ENCODE results near the gene ANKRD9. TPM values are rescaled to one million over a fixed set of nuclear protein-coding genes. Genes with fewer than 3 reads are reported as not detected.

The ANKRD9 gene
- total RNA-seq, 2 donors from 2014 or later, result 6.0 to 6.9 TPM

GRCh38 chr14:102486513-102487203, 22.9 kb downstream of the ANKRD9 start:
- H3K4me1 Mint-ChIP-seq, result no peaks in the 10 kb centered on the region
- no peaks in the 10 kb centered on the region for H3K27me3 Mint-ChIP-seq
- H3K27ac Mint-ChIP-seq, result no peak overlapping the region
- H3K4me3 Mint-ChIP-seq, result no peak overlapping the region
- H3K36me3 Mint-ChIP-seq (ENCODE audit: low read depth), result no peaks in the 10 kb centered on the region
- no peak for ATAC-seq (replicated peaks)
- H3K9me3 Mint-ChIP-seq, result peaks cover 5% of the 10 kb centered on the region

DNA sequence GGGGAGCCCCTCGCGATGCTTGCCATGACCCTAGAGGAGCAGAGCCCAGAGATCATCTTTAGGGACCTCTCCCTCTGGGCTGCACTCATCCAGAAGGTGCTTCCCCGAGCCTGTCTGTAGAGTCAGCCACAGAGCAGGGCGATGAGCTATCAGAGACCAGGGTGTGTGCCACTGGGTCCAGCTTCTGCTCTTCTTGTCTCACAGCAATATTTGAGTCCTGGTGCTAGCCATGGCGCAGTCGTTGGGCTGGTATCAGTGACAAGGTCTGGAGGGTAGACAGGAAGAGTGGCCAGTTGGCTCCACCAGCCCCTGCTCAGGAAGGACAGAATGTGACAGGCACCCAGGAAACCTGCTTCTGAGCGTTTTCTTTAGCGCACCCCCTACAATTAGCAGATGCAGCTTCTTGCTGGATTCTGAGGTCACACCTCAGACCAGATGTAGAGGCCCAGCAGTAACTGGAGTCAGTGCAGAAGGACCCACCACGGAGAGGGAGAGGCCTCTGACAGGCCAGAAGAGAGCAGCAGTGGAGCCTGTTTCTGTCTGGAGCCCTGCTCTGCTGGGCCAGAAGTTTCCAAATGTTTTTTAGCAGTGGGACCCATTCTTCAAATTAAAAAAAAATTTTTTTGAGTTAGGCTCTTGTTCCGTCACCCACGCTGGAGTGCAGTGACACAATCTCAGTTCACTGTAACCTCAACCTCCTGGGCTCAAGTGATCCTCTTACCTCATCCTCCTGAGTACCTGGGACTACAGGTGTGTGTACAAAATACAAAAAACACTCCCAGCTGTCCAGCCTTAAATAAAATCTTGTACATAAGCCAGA, 23.7 kb downstream of the ANKRD9 start:
- H3K9me3 Mint-ChIP-seq, result peaks cover 5% of the 10 kb centered on the region
- no peaks in the 10 kb centered on the region for H3K27me3 Mint-ChIP-seq
- H3K27ac Mint-ChIP-seq, result no peak overlapping the region
- no peaks in the 10 kb centered on the region for H3K4me1 Mint-ChIP-seq
- no peak for ATAC-seq (replicated peaks)
- H3K36me3 Mint-ChIP-seq (ENCODE audit: low read depth), result no peaks in the 10 kb centered on the region
- no peak overlapping the region for H3K4me3 Mint-ChIP-seq

DNA sequence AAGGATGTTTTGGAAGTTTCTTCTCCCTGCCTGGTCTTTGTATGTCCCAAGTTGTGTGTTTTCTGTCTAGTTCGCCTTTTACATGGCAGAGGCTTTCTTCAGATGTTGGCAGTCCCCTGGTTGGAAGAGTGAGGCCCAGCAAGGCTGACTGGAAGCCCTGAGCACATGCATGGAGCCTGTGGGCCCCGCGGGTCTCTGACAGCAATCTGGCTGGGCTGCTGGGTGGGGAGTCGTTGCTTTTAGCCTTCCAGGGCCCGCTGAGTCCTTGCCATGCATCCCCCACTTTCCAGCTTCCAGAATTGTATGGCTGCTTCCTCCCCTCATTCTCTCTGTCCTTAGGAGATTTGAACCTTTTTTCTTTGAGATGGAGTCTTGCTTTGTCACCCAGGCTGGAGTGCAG, 25.3 kb downstream of the ANKRD9 start:
- no peak for ATAC-seq (replicated peaks)
- no peak overlapping the region for H3K27ac Mint-ChIP-seq
- no peaks in the 10 kb centered on the region for H3K36me3 Mint-ChIP-seq (ENCODE audit: low read depth)
- H3K4me3 Mint-ChIP-seq, result no peak overlapping the region
- peaks cover 5% of the 10 kb centered on the region for H3K9me3 Mint-ChIP-seq
- H3K27me3 Mint-ChIP-seq, result no peaks in the 10 kb centered on the region
- H3K4me1 Mint-ChIP-seq, result no peaks in the 10 kb centered on the region

GRCh38 chr14:102481791-102482238, 27.8 kb downstream of the ANKRD9 start:
- Mint-ChIP-seq H3K36me3 (ENCODE audit: low read depth) (no peaks in the 10 kb centered on the region), H3K4me3 (no peak overlapping the region), H3K9me3 (peaks cover 5% of the 10 kb centered on the region), H3K27ac (no peak overlapping the region), H3K27me3 (no peaks in the 10 kb centered on the region), H3K4me1 (no peaks in the 10 kb centered on the region)
- no peak for ATAC-seq (replicated peaks)

GRCh38 chr14:102481371-102481770, 28.2 kb downstream of the ANKRD9 start:
- Mint-ChIP-seq H3K9me3 (peaks cover 5% of the 10 kb centered on the region), H3K36me3 (ENCODE audit: low read depth) (no peaks in the 10 kb centered on the region), H3K4me1 (no peaks in the 10 kb centered on the region), H3K27me3 (no peaks in the 10 kb centered on the region), H3K27ac (no peak overlapping the region), H3K4me3 (no peak overlapping the region)
- no peak for ATAC-seq (replicated peaks)

DNA sequence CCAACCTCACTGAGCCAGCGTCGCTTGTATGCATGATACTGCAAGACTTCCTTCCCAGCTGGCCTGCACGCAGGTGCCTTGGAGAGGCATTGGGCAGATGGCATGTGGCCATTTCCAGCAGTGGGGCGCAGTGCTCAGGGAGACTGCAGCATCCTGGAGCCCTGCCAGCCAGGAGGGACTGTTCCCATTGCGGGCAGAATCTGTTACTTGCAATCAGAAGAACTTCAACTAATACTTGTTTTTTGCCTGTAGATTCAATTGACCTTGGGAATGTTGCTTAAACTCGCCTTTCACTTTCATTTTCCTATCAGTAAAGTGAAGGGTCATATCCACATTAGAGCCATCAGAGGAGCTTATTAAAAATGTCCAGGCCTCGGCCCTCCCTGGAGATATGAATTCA, 29.8 kb downstream of the ANKRD9 start:
- H3K27me3 Mint-ChIP-seq, result no peaks in the 10 kb centered on the region
- no peak overlapping the region for H3K27ac Mint-ChIP-seq
- ATAC-seq (replicated peaks), result no peak
- H3K4me3 Mint-ChIP-seq, result no peak overlapping the region
- H3K4me1 Mint-ChIP-seq, result no peaks in the 10 kb centered on the region
- H3K9me3 Mint-ChIP-seq, result peaks cover 5% of the 10 kb centered on the region
- H3K36me3 Mint-ChIP-seq (ENCODE audit: low read depth), result no peaks in the 10 kb centered on the region

DNA sequence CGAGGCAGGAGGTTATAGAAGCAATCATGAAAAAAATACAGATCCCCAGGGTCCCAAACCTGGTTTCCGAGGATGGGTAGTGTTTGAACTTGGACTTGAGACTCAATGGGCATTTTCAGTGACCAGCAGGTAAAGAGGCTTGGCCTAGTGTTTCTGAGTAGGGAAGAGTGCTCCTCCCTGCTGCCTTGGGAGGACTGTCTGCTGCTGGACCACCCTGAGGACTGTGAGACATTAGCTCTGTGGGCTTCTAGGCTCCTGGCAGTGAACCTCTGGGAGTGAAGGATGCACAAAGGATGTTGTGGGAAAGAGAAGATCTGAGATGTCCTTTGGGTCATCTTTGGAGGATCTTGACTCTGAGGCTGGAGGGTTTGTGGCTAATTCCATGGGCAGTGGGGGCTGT, 30.5 kb downstream of the ANKRD9 start:
- Mint-ChIP-seq H3K4me1 (no peaks in the 10 kb centered on the region), H3K9me3 (peaks cover 5% of the 10 kb centered on the region), H3K36me3 (ENCODE audit: low read depth) (no peaks in the 10 kb centered on the region), H3K27me3 (no peaks in the 10 kb centered on the region), H3K4me3 (no peak overlapping the region), H3K27ac (no peak overlapping the region)
- ATAC-seq (replicated peaks), result no peak

GRCh38 chr14:102474934-102475333, 34.6 kb downstream of the ANKRD9 start:
- Mint-ChIP-seq H3K27ac (no peak overlapping the region), H3K9me3 (no peaks in the 10 kb centered on the region), H3K27me3 (no peaks in the 10 kb centered on the region), H3K4me3 (no peak overlapping the region), H3K36me3 (ENCODE audit: low read depth) (no peaks in the 10 kb centered on the region), H3K4me1 (no peaks in the 10 kb centered on the region)
- no peak for ATAC-seq (replicated peaks)

GRCh38 chr14:102473559-102473958, 36.0 kb downstream of the ANKRD9 start:
- H3K4me3 Mint-ChIP-seq, result no peak overlapping the region
- H3K4me1 Mint-ChIP-seq, result no peaks in the 10 kb centered on the region
- ATAC-seq (replicated peaks), result no peak
- no peak overlapping the region for H3K27ac Mint-ChIP-seq
- no peaks in the 10 kb centered on the region for H3K9me3 Mint-ChIP-seq
- peaks cover 2% of the 10 kb centered on the region for H3K36me3 Mint-ChIP-seq (ENCODE audit: low read depth)
- no peaks in the 10 kb centered on the region for H3K27me3 Mint-ChIP-seq

DNA sequence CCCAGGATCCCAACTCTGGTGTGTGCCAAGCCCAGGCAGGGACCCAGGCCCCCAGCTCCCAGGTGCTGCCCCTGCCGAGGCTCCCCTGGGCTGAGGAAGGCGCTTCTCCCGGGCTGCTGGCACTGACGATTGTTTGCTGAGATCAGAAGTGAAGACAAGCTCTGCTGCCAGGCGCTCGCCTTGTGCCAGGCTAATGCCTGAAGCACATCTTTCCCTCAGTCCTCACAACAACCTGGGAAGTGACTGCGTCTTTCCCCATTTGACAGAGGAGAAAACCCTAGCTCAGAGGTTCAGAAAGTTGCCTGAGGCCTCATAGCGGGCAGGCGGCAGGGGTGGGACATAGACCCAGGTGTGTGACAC, 36.8 kb downstream of the ANKRD9 start:
- no peak for ATAC-seq (replicated peaks)
- H3K27ac Mint-ChIP-seq, result no peak overlapping the region
- no peaks in the 10 kb centered on the region for H3K9me3 Mint-ChIP-seq
- H3K4me3 Mint-ChIP-seq, result no peak overlapping the region
- H3K4me1 Mint-ChIP-seq, result no peaks in the 10 kb centered on the region
- no peaks in the 10 kb centered on the region for H3K27me3 Mint-ChIP-seq
- H3K36me3 Mint-ChIP-seq (ENCODE audit: low read depth), result peaks cover 8% of the 10 kb centered on the region

DNA sequence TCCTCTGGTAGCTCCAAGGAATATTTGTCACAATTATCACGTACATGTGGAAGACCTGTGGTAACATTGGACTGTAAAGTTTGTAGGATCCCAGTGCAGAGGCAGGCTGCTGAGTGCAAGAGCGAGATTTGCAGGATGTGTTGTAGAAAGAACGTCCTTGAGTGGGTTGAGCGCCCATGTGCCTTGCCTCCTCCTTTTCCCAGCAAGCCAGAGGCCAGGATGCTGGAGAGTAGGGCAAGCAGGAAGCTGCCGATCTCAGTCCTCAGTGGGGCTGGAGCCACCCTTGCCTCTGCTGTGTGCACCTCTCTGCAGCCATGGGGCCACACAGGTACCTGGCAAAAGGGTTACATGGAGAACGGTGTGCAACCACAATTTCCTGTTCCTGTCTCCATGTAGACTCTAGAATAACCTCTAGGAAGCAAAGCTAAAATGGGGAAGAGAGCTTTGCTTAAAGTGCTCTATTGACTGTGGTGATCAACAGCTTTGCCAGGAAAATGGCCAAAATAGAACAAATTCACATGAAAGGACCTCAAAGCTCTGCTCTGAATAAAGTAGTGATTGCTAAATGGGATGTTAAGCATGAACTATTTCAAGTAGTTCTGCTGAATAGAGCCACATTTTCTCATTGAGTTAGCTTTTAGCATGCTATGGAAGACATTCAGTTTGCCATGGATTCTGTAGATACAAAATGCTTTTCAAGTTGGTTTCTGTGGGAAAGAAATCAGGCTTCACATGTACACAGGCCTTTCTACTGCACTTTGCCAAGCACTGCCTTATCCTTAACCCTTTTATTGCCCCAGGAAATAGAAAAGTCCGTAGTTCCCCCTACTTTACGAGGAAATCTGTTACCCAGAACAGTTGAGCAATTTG, 37.4 kb downstream of the ANKRD9 start:
- peaks cover 8% of the 10 kb centered on the region for H3K36me3 Mint-ChIP-seq (ENCODE audit: low read depth)
- no peak for ATAC-seq (replicated peaks)

GRCh38 chr14:102469261-102469660, 40.3 kb downstream of the ANKRD9 start:
- Mint-ChIP-seq H3K27me3 (no peaks in the 10 kb centered on the region), H3K27ac (no peak overlapping the region), H3K4me3 (no peak overlapping the region), H3K4me1 (no peaks in the 10 kb centered on the region), H3K36me3 (ENCODE audit: low read depth) (peaks cover 23% of the 10 kb centered on the region), H3K9me3 (no peaks in the 10 kb centered on the region)
- no peak for ATAC-seq (replicated peaks)

More for the DNA sequence above, 37.4 kb downstream of the ANKRD9 start:
- no peaks in the 10 kb centered on the region for H3K9me3 Mint-ChIP-seq
- no peaks in the 10 kb centered on the region for H3K4me1 Mint-ChIP-seq
- no peaks in the 10 kb centered on the region for H3K27me3 Mint-ChIP-seq
- H3K4me3 Mint-ChIP-seq, result no peak overlapping the region
- H3K27ac Mint-ChIP-seq, result no peak overlapping the region

- H3K27me3 Mint-ChIP-seq, result no peaks in the 10 kb centered on the region
- H3K4me1 Mint-ChIP-seq, result no peaks in the 10 kb centered on the region
- no peak overlapping the region for H3K27ac Mint-ChIP-seq
- ATAC-seq (replicated peaks), result no peak
- H3K4me3 Mint-ChIP-seq, result no peak overlapping the region
- H3K9me3 Mint-ChIP-seq, result no peaks in the 10 kb centered on the region
- peaks cover 23% of the 10 kb centered on the region for H3K36me3 Mint-ChIP-seq (ENCODE audit: low read depth)
Observed at GRCh38 chr14:102464846-102465341, 44.7 kb downstream of the ANKRD9 start.

GRCh38 chr14:102464006-102464405, 45.6 kb downstream of the ANKRD9 start:
- Mint-ChIP-seq H3K27me3 (no peaks in the 10 kb centered on the region), H3K4me1 (no peaks in the 10 kb centered on the region), H3K4me3 (no peak overlapping the region), H3K36me3 (ENCODE audit: low read depth) (peaks cover 23% of the 10 kb centered on the region), H3K27ac (no peak overlapping the region), H3K9me3 (no peaks in the 10 kb centered on the region)
- no peak for ATAC-seq (replicated peaks)
